GM23338 (cell line): Measurements from ENCODE around the gene RAB3GAP1.

Experiments used
- EZH2 ChIP-seq: fragments of 200-600 bp; sonication (generic); IDR thresholded peaks from one replicate; pipeline ENCODE4 v1.8.0; 2017; ENCODE audit warnings: antibody characterized with exemption, mild to moderate bottlenecking, low read depth; ENCODE audit not compliant: unreplicated experiment
- EZH2phosphoT487 ChIP-seq: fragments of 200-600 bp; sonication (generic); IDR thresholded peaks from one replicate; pipeline ENCODE4 v1.8.1; 2018; ENCODE audit warnings: antibody characterized with exemption; ENCODE audit not compliant: unreplicated experiment
- POLR2AphosphoS5 ChIP-seq: IDR thresholded peaks from 2 replicates; pipeline ENCODE4 v1.6.1; 2016; ENCODE audit warnings: antibody characterized with exemption, low read depth
- STAT1 ChIP-seq: IDR thresholded peaks from one replicate; pipeline ENCODE4 v1.6.1; 2016; ENCODE audit warnings: antibody characterized with exemption; ENCODE audit not compliant: unreplicated experiment
- TF ChIP-seq, protein P1 (sequence below), 2 experiments: fragments of 200-600 bp in 1 of 2; sonication (generic) in 1 of 2; conservative IDR thresholded peaks; 2 replicates each; pipeline versions ENCODE4 v1.5.1 to v1.6.1; 2016 to 2017; ENCODE audit warnings: antibody characterized with exemption in 2 of 2, low read depth in 2 of 2, mild to moderate bottlenecking in 2 of 2, moderate library complexity in 1 of 2
- TF ChIP-seq, protein P2 (sequence below): IDR thresholded peaks from one replicate; pipeline ENCODE4 v1.6.1; 2018; ENCODE audit warnings: antibody characterized with exemption; ENCODE audit not compliant: unreplicated experiment
- TF ChIP-seq, protein P3 (sequence below): IDR thresholded peaks from 2 replicates; pipeline ENCODE4 v1.6.1; 2016; ENCODE audit warnings: antibody characterized with exemption

DNA sequence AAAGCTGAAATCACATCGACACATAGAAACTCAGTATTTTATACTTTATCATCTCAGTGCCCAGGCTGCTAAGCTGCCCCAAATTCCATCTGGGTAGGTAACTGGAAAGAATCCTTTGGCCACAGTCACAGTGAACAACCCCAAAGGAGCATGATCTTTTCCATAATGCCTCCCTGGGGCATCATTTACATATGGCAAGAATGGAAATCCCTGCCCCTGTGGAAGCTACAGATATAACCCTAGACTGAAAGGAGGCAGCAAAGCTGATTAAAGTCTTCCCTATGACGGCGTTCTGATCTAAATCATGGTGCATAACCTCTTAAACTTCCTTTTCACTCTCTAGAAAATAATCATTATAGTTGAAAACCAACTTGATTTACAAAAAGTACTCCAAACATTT, 46.3 kb upstream of the RAB3GAP1 start:
- TF ChIP-seq, protein P1, sequence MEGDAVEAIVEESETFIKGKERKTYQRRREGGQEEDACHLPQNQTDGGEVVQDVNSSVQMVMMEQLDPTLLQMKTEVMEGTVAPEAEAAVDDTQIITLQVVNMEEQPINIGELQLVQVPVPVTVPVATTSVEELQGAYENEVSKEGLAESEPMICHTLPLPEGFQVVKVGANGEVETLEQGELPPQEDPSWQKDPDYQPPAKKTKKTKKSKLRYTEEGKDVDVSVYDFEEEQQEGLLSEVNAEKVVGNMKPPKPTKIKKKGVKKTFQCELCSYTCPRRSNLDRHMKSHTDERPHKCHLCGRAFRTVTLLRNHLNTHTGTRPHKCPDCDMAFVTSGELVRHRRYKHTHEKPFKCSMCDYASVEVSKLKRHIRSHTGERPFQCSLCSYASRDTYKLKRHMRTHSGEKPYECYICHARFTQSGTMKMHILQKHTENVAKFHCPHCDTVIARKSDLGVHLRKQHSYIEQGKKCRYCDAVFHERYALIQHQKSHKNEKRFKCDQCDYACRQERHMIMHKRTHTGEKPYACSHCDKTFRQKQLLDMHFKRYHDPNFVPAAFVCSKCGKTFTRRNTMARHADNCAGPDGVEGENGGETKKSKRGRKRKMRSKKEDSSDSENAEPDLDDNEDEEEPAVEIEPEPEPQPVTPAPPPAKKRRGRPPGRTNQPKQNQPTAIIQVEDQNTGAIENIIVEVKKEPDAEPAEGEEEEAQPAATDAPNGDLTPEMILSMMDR (conservative IDR thresholded peaks at IDR 0.05; ENCODE audit: low read depth in 2 of 2), result no peak
- TF ChIP-seq STAT1 (no peak), EZH2 (no peak), POLR2AphosphoS5 (no peak), EZH2phosphoT487 (no peak)
- TF ChIP-seq, protein P2, sequence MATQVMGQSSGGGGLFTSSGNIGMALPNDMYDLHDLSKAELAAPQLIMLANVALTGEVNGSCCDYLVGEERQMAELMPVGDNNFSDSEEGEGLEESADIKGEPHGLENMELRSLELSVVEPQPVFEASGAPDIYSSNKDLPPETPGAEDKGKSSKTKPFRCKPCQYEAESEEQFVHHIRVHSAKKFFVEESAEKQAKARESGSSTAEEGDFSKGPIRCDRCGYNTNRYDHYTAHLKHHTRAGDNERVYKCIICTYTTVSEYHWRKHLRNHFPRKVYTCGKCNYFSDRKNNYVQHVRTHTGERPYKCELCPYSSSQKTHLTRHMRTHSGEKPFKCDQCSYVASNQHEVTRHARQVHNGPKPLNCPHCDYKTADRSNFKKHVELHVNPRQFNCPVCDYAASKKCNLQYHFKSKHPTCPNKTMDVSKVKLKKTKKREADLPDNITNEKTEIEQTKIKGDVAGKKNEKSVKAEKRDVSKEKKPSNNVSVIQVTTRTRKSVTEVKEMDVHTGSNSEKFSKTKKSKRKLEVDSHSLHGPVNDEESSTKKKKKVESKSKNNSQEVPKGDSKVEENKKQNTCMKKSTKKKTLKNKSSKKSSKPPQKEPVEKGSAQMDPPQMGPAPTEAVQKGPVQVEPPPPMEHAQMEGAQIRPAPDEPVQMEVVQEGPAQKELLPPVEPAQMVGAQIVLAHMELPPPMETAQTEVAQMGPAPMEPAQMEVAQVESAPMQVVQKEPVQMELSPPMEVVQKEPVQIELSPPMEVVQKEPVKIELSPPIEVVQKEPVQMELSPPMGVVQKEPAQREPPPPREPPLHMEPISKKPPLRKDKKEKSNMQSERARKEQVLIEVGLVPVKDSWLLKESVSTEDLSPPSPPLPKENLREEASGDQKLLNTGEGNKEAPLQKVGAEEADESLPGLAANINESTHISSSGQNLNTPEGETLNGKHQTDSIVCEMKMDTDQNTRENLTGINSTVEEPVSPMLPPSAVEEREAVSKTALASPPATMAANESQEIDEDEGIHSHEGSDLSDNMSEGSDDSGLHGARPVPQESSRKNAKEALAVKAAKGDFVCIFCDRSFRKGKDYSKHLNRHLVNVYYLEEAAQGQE, result no peak
- TF ChIP-seq, protein P3, sequence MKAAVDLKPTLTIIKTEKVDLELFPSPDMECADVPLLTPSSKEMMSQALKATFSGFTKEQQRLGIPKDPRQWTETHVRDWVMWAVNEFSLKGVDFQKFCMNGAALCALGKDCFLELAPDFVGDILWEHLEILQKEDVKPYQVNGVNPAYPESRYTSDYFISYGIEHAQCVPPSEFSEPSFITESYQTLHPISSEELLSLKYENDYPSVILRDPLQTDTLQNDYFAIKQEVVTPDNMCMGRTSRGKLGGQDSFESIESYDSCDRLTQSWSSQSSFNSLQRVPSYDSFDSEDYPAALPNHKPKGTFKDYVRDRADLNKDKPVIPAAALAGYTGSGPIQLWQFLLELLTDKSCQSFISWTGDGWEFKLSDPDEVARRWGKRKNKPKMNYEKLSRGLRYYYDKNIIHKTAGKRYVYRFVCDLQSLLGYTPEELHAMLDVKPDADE, result no peak
